ENCODE data around the gene TEX22.

DNA sequence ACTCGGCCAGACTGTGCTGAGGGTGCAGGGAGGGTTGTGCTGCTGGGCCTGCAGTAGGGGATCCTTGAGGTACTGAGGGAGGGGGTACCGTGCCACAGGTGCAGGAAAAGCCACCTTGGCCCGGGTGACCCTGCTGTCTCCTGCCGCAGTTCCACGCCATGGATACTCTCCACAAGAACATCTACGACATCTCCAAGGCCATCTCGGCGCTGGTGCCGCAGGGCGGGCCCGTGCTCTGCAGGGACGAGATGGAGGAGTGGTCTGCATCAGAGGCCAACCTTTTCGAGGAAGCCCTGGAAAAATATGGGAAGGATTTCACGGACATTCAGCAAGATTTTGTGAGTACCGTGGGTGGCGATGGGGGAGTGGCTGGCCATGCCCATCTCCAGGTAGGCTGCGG, 62.3 kb downstream of the TEX22 start:
- TF ChIP-seq, protein P1, sequence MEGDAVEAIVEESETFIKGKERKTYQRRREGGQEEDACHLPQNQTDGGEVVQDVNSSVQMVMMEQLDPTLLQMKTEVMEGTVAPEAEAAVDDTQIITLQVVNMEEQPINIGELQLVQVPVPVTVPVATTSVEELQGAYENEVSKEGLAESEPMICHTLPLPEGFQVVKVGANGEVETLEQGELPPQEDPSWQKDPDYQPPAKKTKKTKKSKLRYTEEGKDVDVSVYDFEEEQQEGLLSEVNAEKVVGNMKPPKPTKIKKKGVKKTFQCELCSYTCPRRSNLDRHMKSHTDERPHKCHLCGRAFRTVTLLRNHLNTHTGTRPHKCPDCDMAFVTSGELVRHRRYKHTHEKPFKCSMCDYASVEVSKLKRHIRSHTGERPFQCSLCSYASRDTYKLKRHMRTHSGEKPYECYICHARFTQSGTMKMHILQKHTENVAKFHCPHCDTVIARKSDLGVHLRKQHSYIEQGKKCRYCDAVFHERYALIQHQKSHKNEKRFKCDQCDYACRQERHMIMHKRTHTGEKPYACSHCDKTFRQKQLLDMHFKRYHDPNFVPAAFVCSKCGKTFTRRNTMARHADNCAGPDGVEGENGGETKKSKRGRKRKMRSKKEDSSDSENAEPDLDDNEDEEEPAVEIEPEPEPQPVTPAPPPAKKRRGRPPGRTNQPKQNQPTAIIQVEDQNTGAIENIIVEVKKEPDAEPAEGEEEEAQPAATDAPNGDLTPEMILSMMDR (conservative IDR thresholded peaks at IDR 0.05 in 1 of 2, IDR thresholded peaks at IDR 0.05 in 1 of 2; ENCODE audit: low read depth in 1 of 2, low read length in 2 of 2) = no peak
- TF ChIP-seq EZH2 (IDR thresholded peaks at IDR 0.05; ENCODE audit: low read length, missing control alignments) = no peak

Measured in fibroblast of lung (primary cell).